HepG2 (cell line): Measurements from ENCODE around the gene RSPRY1. TPM values are rescaled to one million over a fixed set of nuclear protein-coding genes. Genes with fewer than 3 reads are reported as not detected.
A peak's percentile ranks its signal among the peaks of the same experiment; 100 is the strongest.

Experiments
- ARID5B ChIP-seq: IDR thresholded peaks from 2 replicates; pipeline ENCODE4 v1.4.0; 2020; ENCODE audit warnings: mild to moderate bottlenecking, missing genetic modification reagents
- ATF7 ChIP-seq, 2 experiments: fragments of 450-650 bp in 1 of 2; sonication (generic) in 1 of 2; formaldehyde crosslinking in 1 of 2; IDR thresholded peaks; 2 replicates each; pipeline versions ENCODE4 v1.4.0 to v1.6.1; 2016 to 2020; ENCODE audit warnings: antibody characterized with exemption in 1 of 2, mild to moderate bottlenecking in 1 of 2, missing genetic modification reagents in 1 of 2
- CHCHD3 ChIP-seq: sonication (generic); formaldehyde crosslinking; IDR thresholded peaks from 2 replicates; pipeline ENCODE4 v1.8.0; 2022; ENCODE audit warnings: mild to moderate bottlenecking, missing genetic modification reagents, moderate library complexity
- CREM ChIP-seq, 2 experiments: sonication (generic) in 1 of 2; formaldehyde crosslinking in 1 of 2; IDR thresholded peaks; 2 replicates each; pipeline versions ENCODE4 v1.4.0 to v1.6.1; 2016 to 2020; ENCODE audit warnings: antibody characterized with exemption in 1 of 2, mild to moderate bottlenecking in 1 of 2, missing genetic modification reagents in 1 of 2
- FOXA1 ChIP-seq, 2 experiments: fragments of 450-650 bp in 1 of 2; sonication (generic) in 1 of 2; formaldehyde crosslinking in 1 of 2; IDR thresholded peaks; 2 replicates each; pipeline versions ENCODE4 v1.4.0 to v1.6.1; 2016 to 2020; ENCODE audit warnings: missing genetic modification reagents in 1 of 2
- HNF4A ChIP-seq: sonication (generic); formaldehyde crosslinking; IDR thresholded peaks from 2 replicates; pipeline ENCODE4 v1.4.0; 2020; ENCODE audit warnings: missing genetic modification reagents
- JDP2 ChIP-seq: sonication (generic); formaldehyde crosslinking; IDR thresholded peaks from 2 replicates; pipeline ENCODE4 v1.8.1; 2022; ENCODE audit warnings: missing genetic modification reagents, borderline replicate concordance
- MIXL1 ChIP-seq: IDR thresholded peaks from 2 replicates; pipeline ENCODE4 v1.6.1; 2016
- MZF1 ChIP-seq: sonication (generic); formaldehyde crosslinking; IDR thresholded peaks from 2 replicates; pipeline ENCODE4 v1.8.1; 2023; ENCODE audit warnings: mild to moderate bottlenecking, missing genetic modification reagents, borderline replicate concordance
- NONO ChIP-seq, 2 experiments: fragments of 450-650 bp in 1 of 2; sonication (generic) in 1 of 2; formaldehyde crosslinking in 1 of 2; IDR thresholded peaks in 1 of 2; conservative IDR thresholded peaks in 1 of 2; 2 replicates each; pipeline versions ENCODE4 v1.6.1 to v1.8.0; 2017 to 2022; ENCODE audit warnings: mild to moderate bottlenecking in 1 of 2, missing genetic modification reagents in 1 of 2, moderate library complexity in 1 of 2
- SIX1 ChIP-seq: sonication (generic); formaldehyde crosslinking; IDR thresholded peaks from 2 replicates; pipeline ENCODE4 v1.4.0; 2020; ENCODE audit warnings: missing genetic modification reagents, borderline replicate concordance
- SKIL ChIP-seq: sonication (generic); formaldehyde crosslinking; IDR thresholded peaks from 2 replicates; pipeline ENCODE4 v1.8.0; 2022; ENCODE audit warnings: missing genetic modification reagents, mild to moderate bottlenecking, moderate library complexity, borderline replicate concordance
- SSRP1 ChIP-seq: IDR thresholded peaks from 2 replicates; pipeline ENCODE4 v1.6.1; 2016; ENCODE audit warnings: control low read depth
- STAG1 ChIP-seq: sonication (generic); formaldehyde crosslinking; IDR thresholded peaks from 2 replicates; pipeline ENCODE4 v1.4.0; 2020; ENCODE audit warnings: missing genetic modification reagents
- TIGD3 ChIP-seq: sonication (generic); formaldehyde crosslinking; IDR thresholded peaks from 2 replicates; pipeline ENCODE4 v1.5.1; 2020; ENCODE audit warnings: mild to moderate bottlenecking, missing genetic modification reagents, borderline replicate concordance
- ZFX ChIP-seq: sonication (generic); formaldehyde crosslinking; IDR thresholded peaks from 2 replicates; pipeline ENCODE4 v1.4.0; 2020; ENCODE audit warnings: mild to moderate bottlenecking, low read depth, missing genetic modification reagents, moderate library complexity
- ZNF557 ChIP-seq: sonication (generic); formaldehyde crosslinking; IDR thresholded peaks from 2 replicates; pipeline ENCODE4 v1.4.0; 2020; ENCODE audit warnings: missing genetic modification reagents
- ZNF644 ChIP-seq: IDR thresholded peaks from 2 replicates; pipeline ENCODE4 v1.6.1; 2016; ENCODE audit warnings: low read depth
- ZNF660 ChIP-seq: sonication (generic); formaldehyde crosslinking; IDR thresholded peaks from 2 replicates; pipeline ENCODE4 v1.5.1; 2020; ENCODE audit warnings: mild to moderate bottlenecking, low read depth, missing genetic modification reagents, borderline replicate concordance
- ZNF775 ChIP-seq: sonication (generic); formaldehyde crosslinking; IDR thresholded peaks from 2 replicates; pipeline ENCODE4 v1.4.0; 2020; ENCODE audit warnings: missing genetic modification reagents, mild to moderate bottlenecking, moderate library complexity, borderline replicate concordance
- polyA plus RNA-seq, 8 experiments: library from polyadenylated mRNA; depleted of rRNA in 3 of 8; stranded (reverse) in 7 of 8; unstranded in 1 of 8; fragments of >200 nt; fragmentation: Illumina TruSeq in 4 of 8; extraction: Trizol in 4 of 8; gene quantifications; 2 replicates each; pipeline versions ENCODE4 v1.2.1 to v1.2.3, GENCODE V29; 2011 to 2016; ENCODE audit warnings: low read depth in 4 of 8, missing spikeins in 1 of 8, mixed read lengths in 1 of 8; ENCODE audit not compliant: insufficient read depth in 1 of 8
- total RNA-seq, 5 experiments: library from RNA; depleted of rRNA; stranded (reverse); fragments of >200 nt; fragmentation: Illumina TruSeq; extraction: Trizol; gene quantifications; 2 replicates each; pipeline ENCODE4 v1.2.3, GENCODE V29; 2016; ENCODE audit warnings: low read depth in 1 of 5

Gene RSPRY1
- total and polyA plus RNA-seq, 2 of the 13 experiments (the other 11 are each of a cell fraction or from before 2014, with no cell fraction given) = 53.4 to 61.0 TPM

GRCh38 chr16:57279780-57280638, 93.9 kb downstream of the RSPRY1 start (continued):
- TF ChIP-seq ZNF557 (CRISPR knock-in tag) (no peak), ZFX (CRISPR knock-in tag) (peak; percentile 81), FOXA1 (IDR thresholded peaks at IDR 0.05) (peak; percentile 90), FOXA1 (CRISPR knock-in tag; IDR thresholded peaks at IDR 0.05) (peak; percentile 99), HNF4A (CRISPR knock-in tag) (peak; percentile 97), ZNF775 (CRISPR knock-in tag) (0 out of 2 replicates have a peak, but pooled peaks have one; percentile 89), SIX1 (CRISPR knock-in tag) (peak; percentile 94), TIGD3 (CRISPR knock-in tag) (no peak), JDP2 (CRISPR knock-in tag) (no peak), ZNF644 (CRISPR knock-in tag) (peak; percentile 66), ATF7 (IDR thresholded peaks at IDR 0.05) (no peak), ATF7 (CRISPR knock-in tag; IDR thresholded peaks at IDR 0.05) (peak; percentile 76; the same call in 1 of the 2 replicates), CHCHD3 (CRISPR knock-in tag) (no peak), NONO (IDR thresholded peaks at IDR 0.05) (no peak), NONO (CRISPR knock-in tag; conservative IDR thresholded peaks at IDR 0.05) (peak; percentile 95), STAG1 (CRISPR knock-in tag) (no peak; the same call in 1 of the 2 replicates), MIXL1 (CRISPR knock-in tag) (peak; percentile 97), CREM (IDR thresholded peaks at IDR 0.05) (peak; percentile 89), CREM (CRISPR knock-in tag; IDR thresholded peaks at IDR 0.05) (no peak), SKIL (peak; percentile 94), ARID5B (CRISPR knock-in tag) (peak; percentile 96), ZNF660 (CRISPR knock-in tag) (no peak), MZF1 (CRISPR knock-in tag) (peak; percentile 87; the same call in 1 of the 2 replicates), SSRP1 (CRISPR knock-in tag) (no peak)
